HuH-7 (cell line): Measurements from ENCODE around the gene KIF4A.
"Not testable (repeated sequence)": the region's sequence is repeated elsewhere in the genome, so short reads cannot be mapped to it uniquely, and the experiment has no call there.

Experiments
- DNase-seq: peaks from one replicate; pipeline ENCODE4 v3.0.0; 2011; ENCODE audit warnings: low spot score

Gene KIF4A

GRCh38 chrX:70281951-70282350 is 8.0 kb upstream of the KIF4A start, which contains the start of gene RAB41:
Gene RAB41 (plus strand): TSS chrX:70282172. CDS start chrX:70282218, 46 bp downstream.
- no peak for DNase-seq

DNA sequence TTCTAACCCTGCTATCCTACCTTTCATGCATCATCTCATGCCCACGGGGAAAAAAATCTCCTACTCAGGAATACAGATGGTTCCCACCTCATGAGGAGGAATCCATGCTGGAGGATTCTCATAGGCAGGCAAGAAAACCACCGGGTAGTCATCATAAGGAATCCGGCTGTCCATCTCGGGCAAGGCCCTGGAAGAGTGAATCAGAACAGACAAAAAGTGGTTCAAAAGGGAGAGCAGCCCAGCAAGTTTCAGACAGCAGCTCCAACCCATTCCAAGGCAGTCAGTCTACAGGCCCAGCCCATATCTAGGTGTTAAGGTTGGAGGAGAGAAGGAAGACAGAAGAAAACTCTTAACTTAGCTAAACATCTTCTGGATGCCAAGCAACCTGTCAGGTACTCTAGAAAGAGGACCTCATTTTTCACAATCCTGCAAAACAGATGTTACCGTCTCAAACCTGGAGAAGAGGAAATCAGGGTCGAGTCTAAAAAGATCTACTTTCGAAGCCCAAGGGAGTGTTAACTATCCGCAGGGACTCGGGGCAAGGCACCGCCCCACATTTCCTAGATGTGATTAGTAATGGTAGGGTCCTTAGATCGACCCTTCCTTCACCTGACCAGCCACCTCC is 624 bp upstream of the KIF4A start:
- no peak for DNase-seq

GRCh38 chrX:70292788-70293187 is 2.9 kb downstream of the KIF4A start:
- no peak for DNase-seq

DNA sequence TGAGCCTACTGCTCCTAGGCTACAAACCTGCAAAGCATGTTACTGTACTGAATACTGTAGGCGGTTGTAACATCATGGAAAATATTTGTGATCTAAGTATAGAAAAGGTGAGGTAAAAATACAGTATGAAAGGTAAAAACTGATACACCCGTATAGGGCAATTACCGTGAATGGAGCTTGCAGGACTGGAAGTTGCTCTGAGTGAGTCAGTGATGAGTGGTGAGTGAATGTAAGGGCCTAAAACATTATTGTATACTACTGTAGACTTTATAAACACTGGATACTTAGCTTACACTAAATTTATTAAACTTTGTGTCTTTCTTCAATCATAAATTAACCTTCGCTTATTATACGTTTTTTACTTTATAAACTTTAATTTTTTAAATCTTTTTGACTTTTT is 3.7 kb downstream of the KIF4A start:
- no peak for DNase-seq

GRCh38 chrX:70301716-70302115 is 11.8 kb downstream of the KIF4A start:
- DNase-seq: no peak

DNA sequence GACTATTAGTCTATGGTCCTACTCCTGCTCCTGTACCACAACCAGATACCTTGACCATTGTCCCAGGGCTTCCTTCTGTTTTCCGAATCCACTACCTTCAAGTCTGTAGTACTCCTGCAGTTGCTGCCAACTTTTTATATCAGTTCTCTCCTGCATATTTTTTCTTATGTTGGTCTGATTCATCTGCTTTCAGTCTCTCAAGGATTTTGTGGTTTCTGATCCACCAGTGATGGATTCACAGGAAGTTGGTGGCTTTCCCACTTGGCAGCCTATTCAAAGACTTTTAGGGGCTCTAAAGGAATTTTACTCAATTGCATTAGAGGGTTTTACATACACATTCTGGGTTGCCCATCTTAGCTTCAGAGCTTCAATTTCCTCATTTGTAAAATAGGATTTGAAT is 23.6 kb downstream of the KIF4A start:
- no peak for DNase-seq

DNA sequence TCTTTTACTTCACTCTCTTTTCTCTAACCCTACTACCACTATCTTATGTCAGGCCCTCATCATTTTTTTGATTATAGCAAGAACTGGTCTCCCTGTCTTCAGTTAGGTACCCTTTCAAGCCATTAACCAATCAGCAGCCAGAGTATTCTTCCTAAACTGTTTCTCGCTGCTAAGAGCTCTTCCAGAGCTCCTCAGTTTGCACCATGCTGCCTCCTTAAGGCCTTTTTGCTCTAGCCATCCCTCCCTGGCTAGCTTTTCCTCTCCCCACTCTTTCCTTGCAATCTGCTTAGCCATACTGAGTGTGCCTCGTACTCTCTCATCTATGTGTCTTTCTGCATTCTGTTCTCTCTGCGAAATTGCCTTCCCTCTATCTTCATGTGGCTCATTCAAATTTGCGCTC is 32.9 kb downstream of the KIF4A start:
- DNase-seq: no peak

GRCh38 chrX:70323628-70324027 is 33.7 kb downstream of the KIF4A start:
- DNase-seq: not testable (repeated sequence)

DNA sequence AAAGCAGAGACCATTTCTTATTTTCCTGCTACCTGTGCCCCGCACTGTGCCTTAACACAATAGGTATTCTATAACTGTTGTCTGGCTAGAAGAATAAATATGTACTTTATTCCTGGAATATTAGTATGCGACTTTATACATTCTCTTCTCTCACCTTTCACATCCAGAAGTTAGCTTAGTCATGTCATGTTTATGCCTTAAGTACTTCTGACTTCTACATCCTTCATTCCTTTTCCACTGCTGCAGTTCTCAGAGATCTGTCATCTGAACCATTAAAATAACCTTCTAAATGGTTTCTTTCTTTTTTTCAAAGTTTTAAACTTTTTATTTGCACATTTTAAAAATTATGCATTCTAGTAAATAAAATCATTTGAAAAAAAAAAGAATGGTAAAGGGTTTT is 34.4 kb downstream of the KIF4A start:
- DNase-seq: no peak

DNA sequence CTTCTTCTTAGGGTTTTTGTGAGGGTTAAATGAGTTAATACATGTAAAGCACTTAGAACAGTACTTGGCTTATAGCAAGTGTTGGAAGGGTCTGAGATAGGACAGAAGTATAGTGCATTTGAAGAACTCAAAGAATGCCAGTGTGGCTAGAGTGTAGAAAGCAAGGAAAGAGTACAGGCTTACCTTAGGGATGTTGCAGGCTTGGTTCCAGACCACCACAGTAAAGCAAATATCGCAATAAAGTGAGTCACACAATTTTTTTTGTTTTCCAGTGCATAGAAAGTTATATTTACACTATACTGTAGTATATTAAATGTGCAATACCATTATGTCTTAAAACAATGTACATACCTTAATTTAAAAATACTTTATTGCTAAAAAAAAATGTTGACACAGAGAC is 41.3 kb downstream of the KIF4A start:
- DNase-seq: no peak

- no peak for DNase-seq
These were observed 42.7 kb downstream of the KIF4A start for GRCh38 chrX:70332600-70332999.

DNA sequence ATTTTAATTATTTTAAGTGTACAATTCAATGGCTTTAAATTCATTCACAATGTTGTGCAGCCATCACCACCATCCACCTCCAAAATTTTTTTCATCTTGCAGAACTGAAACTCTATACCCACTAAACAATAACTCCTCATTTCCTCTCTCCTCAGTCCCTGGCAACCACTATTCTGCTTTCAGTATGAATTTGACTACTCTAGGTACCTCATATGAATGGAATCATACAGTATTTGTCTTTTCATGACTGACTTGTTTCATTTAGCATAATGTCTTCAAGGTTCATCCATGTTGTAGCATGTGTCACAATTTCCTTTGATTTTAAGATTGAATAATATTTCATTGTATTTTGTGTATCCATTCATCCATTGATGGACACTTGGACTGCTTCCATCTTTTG is 46.9 kb downstream of the KIF4A start:
- no peak for DNase-seq

DNA sequence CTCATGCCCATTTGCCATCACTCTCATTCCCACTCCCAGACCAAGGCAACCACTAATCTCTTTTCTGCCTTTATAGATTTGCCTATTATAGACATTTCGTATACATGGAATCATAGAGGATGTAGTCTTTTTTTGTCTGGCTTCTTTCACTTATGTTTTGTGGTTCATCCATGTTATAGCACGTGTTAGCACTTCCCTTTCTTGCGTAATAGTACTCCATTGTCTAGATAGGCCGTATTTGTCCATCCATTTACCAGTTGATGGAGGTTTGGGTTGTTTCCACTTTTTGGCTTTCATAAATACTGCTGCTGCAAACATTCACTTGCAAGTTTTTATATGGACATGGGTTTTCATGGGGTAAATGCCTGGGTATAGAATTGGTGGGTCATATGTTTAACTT is 48.4 kb downstream of the KIF4A start:
- DNase-seq: no peak

DNA sequence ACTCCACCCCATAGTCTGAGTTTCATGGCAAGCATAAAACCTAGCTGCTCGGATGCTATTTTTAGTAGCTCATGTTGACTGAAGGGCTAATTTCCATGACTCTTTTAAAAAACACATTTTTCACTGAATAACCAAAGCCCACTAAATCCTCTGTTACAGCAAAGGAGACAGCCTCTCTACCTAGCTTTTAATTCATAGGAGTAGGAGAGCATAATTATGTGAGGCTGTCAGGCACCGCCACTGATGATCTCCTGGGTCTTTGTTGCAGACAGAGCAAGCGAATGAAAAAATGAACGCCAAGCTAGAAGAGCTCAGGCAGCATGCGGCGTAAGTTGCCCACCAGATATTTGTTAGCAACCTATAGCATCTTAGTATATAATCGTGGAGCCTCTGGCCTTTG is 53.5 kb downstream of the KIF4A start:
- no peak for DNase-seq

DNA sequence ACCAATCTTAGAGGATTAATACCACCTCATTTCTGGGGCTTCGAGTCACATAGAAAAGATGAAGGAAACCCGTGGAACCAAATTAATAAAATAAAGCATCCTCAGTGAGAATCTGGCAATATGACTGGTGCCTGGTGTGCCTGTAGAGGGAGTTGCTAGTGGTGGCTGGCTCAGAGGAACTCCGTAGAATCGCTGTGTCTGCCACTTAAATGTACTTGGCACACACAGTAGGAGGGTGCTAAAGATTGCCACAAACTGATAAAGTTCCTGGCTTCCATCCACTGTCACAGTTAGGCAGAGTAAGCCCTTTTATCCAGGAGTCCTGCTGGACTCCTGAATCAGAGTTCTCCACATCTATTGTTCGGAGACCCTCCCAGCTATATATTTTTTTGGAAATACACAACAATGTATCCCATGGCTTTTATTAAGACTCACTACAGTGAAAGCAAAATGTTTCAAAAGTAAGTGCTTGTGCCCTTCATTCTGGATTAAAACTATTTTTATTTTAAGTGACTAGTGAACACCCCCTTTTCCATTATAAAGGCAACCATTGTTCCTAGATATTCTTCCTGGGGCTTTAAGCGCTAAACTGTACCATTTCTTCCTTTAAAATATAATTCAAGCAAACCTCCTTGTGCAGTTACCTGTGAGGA is 56.6 kb downstream of the KIF4A start:
- DNase-seq: no peak

- DNase-seq: not testable (repeated sequence)
These were observed 58.9 kb downstream of the KIF4A start for GRCh38 chrX:70348825-70349224.

GRCh38 chrX:70349367-70350125 is 59.6 kb downstream of the KIF4A start:
- not testable (repeated sequence) for DNase-seq

- no peak for DNase-seq
These were observed 62.6 kb downstream of the KIF4A start for GRCh38 chrX:70352496-70352895.

- DNase-seq: no peak
These were observed 63.6 kb downstream of the KIF4A start for GRCh38 chrX:70353514-70353913.

DNA sequence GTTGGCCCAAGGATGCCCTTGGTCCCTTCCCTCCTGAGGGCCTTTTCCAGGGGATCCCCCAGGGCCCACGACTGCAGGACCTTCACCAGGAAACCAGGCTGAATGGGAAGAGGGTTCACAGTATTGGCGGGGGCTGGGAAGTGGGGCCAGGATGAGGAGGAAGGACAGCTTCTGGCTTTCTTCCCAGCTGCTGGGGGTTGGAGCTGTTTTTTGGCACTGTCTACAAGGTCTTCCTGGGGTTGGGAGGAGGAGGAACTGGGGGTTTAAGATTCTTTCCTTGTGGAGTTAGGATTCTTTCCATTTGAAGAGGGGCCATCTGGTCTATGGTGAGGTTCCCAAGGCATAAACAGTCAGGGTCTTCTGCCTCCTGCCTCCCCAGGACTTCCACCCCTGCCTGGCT is 64.8 kb downstream of the KIF4A start:
- DNase-seq: no peak

DNA sequence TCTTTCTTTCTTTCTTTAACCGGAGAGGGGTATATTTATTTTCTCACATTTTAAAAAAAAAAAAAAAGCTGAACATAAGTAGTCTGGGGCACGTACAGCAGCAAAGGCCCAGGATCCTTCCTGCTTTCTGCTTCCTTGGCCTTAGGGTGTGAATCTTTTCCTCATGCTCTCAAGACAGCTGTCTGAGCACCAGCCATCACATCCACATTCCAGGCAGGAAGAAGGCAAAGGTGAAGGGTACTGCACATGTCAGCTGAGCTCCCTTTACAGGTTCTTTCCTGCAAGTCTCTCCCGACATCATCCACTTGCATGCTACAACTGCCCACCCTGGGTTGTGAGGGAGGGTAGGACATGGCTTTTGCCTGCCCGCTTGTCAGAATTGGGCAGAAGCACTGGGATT is 69.6 kb downstream of the KIF4A start:
- no peak for DNase-seq

DNA sequence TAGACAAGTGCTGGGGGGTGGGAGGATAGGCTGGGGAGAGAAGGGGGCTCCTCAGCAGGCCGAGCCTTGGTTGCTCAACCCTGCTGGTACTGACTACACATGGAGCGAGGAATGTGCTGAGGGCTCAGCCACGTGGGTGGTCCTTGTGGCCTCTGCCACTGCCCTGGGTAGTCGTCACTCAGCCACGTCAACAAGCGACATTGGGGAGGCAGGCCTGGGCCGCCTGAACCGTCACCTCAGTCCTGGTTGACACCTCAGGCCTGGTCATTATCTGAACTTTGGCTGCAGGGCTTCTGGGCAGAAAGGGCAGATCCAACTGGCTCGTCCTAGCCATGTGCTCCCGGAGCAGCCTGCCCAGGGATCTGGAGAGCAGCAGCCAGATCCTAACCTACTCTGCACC is 70.5 kb downstream of the KIF4A start:
- no peak for DNase-seq

DNA sequence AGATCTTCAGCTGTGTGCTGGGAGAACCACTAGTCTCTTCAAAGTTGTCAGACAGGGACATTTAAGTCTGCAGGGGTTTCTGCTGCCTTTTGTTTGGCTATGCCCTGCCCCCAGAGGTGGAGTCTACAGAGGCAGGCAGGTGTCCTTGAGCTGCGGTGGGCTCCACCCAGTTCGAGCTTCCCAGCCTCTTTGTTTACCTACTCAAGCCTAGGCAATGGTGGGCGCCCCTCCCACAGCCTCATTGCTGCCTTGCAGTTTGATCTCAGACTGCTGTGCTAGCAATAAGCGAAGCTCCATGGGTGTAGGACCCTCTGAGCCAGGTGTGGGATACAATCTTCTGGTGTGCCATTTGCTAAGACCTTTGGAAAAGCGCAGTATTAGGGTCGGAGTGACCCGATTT is 78.8 kb downstream of the KIF4A start:
- DNase-seq: not testable (repeated sequence)
